ENCODE results near the gene FAM25G. TPM values are rescaled to one million over a fixed set of nuclear protein-coding genes. Genes with fewer than 3 reads are reported as not detected.
"Not testable (repeated sequence)": the region's sequence is repeated elsewhere in the genome, so short reads cannot be mapped to it uniquely, and the experiment has no call there.

Gene FAM25G
- total and polyA plus RNA-seq, 2 donors from 2014 or later = not detected

DNA sequence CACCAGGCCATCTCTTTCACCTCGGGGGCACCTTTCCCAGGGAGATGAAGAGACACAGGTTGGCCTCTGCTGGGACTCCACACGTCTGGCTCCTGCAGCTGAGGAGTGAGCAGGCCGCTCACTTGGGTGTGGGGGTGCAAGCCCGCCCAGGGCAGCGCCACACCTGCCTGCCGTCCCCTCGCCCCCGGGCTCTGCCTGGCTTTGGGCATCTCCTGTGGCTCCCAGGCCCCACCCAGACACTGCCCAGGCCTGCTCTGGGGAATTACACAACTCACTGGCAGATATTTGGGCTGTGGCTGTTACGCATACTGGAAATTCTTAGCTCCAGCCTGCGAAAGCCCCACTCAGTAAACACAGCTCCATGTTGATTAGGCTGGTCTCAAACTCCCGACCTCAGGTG, 7.6 kb downstream of the FAM25G start, which contains the start of gene ANXA8:
ANXA8 (minus strand) TSS at position 193 of the 400 bp plus-strand sequence; CDS start at position 11, 182 bp downstream.
- H3K36me3 ChIP-seq (ENCODE audit: control insufficient read depth in 2 of 3, insufficient read depth in 3 of 3, low read length in 3 of 3); DNase-seq; H3K27me3 ChIP-seq (ENCODE audit: control insufficient read depth, insufficient read depth, low read length); intact Hi-C loops (cut with DNase I); H3K4me3 ChIP-seq (ENCODE audit: low read length in 3 of 3); H3K4me1 ChIP-seq (ENCODE audit: control insufficient read depth in 2 of 3, insufficient read depth in 2 of 3, low read depth in 1 of 3, low read length in 3 of 3); H3K9ac ChIP-seq (ENCODE audit: low read length in 3 of 3); FAIRE-seq; H3K27ac ChIP-seq (ENCODE audit: low read depth in 2 of 2, low read length in 2 of 2); H3K9me3 ChIP-seq (ENCODE audit: control insufficient read depth in 2 of 3, insufficient read depth in 1 of 3, low read length in 3 of 3): not testable (repeated sequence)

DNA sequence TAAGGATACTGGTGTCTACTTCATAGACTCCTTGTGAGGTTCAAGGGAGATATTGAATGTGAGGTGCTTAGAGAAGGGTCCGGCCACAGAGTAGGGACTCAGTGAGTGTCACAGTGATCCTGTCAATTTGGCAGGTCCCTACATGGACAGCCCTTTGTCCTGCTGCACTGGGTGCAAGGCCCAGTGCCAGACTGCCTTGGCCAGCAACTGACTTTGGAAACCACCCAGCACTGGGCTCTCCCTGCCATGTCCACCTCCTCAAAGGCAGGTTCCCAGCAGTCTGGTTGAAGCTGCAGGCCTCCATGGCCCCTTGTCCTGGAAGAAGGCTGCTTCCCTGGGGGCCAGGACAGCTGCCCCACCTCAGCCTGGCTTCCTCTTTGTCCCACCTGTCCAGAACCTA, 9.1 kb downstream of the FAM25G start:
- intact Hi-C loops (cut with DNase I); DNase-seq; H3K36me3 ChIP-seq (ENCODE audit: control insufficient read depth in 2 of 3, insufficient read depth in 3 of 3, low read length in 3 of 3); H3K9me3 ChIP-seq (ENCODE audit: control insufficient read depth in 2 of 3, insufficient read depth in 1 of 3, low read length in 3 of 3); H3K4me1 ChIP-seq (ENCODE audit: control insufficient read depth in 2 of 3, insufficient read depth in 2 of 3, low read depth in 1 of 3, low read length in 3 of 3); FAIRE-seq; H3K27ac ChIP-seq (ENCODE audit: low read depth in 2 of 2, low read length in 2 of 2); H3K9ac ChIP-seq (ENCODE audit: low read length in 3 of 3); H3K4me3 ChIP-seq (ENCODE audit: low read length in 3 of 3); H3K27me3 ChIP-seq (ENCODE audit: control insufficient read depth, insufficient read depth, low read length): not testable (repeated sequence)

DNA sequence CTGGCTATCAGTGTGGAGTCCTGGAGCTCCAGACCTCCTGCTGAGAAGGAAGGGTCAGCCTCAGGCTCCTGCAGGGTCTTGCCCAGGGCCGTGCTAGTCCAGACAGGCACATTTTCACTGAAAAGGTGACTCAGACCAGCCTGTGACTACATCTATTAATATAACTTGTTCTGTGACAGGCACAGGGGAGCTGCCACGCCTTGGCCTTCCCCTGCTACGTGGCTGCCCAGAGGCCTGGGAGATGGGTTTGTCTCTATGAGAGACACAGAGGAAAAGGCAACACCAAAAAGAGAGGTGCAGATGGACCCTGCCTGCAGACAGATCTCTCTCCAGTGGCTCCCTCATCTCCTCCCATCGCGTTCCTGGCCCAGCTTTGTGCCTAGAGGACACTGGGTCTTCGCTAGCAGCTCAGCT, 9.7 kb downstream of the FAM25G start:
- H3K4me1 ChIP-seq (ENCODE audit: control insufficient read depth in 2 of 3, insufficient read depth in 2 of 3, low read depth in 1 of 3, low read length in 3 of 3); intact Hi-C loops (cut with DNase I); DNase-seq; H3K4me3 ChIP-seq (ENCODE audit: low read length in 3 of 3); H3K9ac ChIP-seq (ENCODE audit: low read length in 3 of 3); H3K27me3 ChIP-seq (ENCODE audit: control insufficient read depth, insufficient read depth, low read length); H3K36me3 ChIP-seq (ENCODE audit: control insufficient read depth in 2 of 3, insufficient read depth in 3 of 3, low read length in 3 of 3); H3K9me3 ChIP-seq (ENCODE audit: control insufficient read depth in 2 of 3, insufficient read depth in 1 of 3, low read length in 3 of 3); H3K27ac ChIP-seq (ENCODE audit: low read depth in 2 of 2, low read length in 2 of 2); FAIRE-seq: not testable (repeated sequence)

DNA sequence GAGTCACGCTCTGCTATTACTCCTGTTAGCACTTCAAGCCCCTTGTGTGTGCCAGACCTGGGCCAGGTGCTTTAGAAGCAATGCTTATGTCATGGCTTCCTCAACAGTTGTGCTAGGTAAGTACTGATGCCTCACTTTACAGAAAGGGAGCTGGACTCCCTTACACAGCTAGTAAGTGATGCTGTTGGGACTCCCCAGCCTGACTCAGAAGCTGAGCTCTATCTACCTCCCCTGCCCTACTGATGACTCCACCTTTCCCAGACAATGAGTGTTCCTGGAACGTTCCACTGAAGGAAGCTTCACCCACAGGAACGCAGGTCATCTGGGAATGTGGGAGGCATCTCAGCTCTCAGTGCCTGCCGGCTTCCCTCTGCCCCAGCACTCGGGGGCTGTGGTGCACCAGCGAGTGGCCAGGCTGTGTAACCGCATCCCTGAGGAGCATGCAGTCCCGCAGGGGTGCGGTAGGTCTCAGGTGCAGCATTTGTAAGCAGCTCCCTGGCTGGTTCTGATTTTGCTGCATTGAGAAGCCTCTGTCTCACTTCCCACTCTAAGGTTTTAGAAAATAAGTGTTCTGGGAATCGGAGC, 10.2 kb downstream of the FAM25G start:
- H3K27me3 ChIP-seq (ENCODE audit: control insufficient read depth, insufficient read depth, low read length); H3K4me3 ChIP-seq (ENCODE audit: low read length in 3 of 3); FAIRE-seq; H3K9ac ChIP-seq (ENCODE audit: low read length in 3 of 3); H3K4me1 ChIP-seq (ENCODE audit: control insufficient read depth in 2 of 3, insufficient read depth in 2 of 3, low read depth in 1 of 3, low read length in 3 of 3); H3K9me3 ChIP-seq (ENCODE audit: control insufficient read depth in 2 of 3, insufficient read depth in 1 of 3, low read length in 3 of 3); intact Hi-C loops (cut with DNase I); H3K27ac ChIP-seq (ENCODE audit: low read depth in 2 of 2, low read length in 2 of 2); H3K36me3 ChIP-seq (ENCODE audit: control insufficient read depth in 2 of 3, insufficient read depth in 3 of 3, low read length in 3 of 3): not testable (repeated sequence)
- DNase-seq = peak in 1 of 5 donors; percentile 26

DNA sequence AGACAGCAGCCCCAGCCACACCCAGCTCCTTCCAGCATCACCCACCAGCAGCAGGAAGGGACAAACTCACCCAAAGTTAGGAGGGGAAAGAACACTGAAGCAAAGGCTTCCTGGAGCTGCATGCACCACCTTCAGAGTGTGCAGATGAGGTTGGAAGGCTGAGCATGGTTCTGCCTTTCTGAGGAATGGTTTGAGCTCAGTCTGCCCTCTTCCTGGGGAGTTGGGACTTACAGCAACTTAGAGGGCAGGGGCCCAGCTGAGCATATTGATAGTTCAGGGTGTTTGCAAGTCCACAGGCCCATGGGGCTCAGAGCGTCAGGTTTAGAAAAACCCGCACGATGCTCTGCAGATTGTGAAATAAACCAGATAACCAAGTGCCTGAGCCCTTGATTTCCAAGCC, 11.4 kb downstream of the FAM25G start:
- H3K4me3 ChIP-seq (ENCODE audit: low read length in 3 of 3); H3K9ac ChIP-seq (ENCODE audit: low read length in 3 of 3); H3K27me3 ChIP-seq (ENCODE audit: control insufficient read depth, insufficient read depth, low read length); H3K9me3 ChIP-seq (ENCODE audit: control insufficient read depth in 2 of 3, insufficient read depth in 1 of 3, low read length in 3 of 3); DNase-seq; H3K36me3 ChIP-seq (ENCODE audit: control insufficient read depth in 2 of 3, insufficient read depth in 3 of 3, low read length in 3 of 3); H3K4me1 ChIP-seq (ENCODE audit: control insufficient read depth in 2 of 3, insufficient read depth in 2 of 3, low read depth in 1 of 3, low read length in 3 of 3); intact Hi-C loops (cut with DNase I); H3K27ac ChIP-seq (ENCODE audit: low read depth in 2 of 2, low read length in 2 of 2); FAIRE-seq: not testable (repeated sequence)

- H3K27ac ChIP-seq (ENCODE audit: low read depth in 2 of 2, low read length in 2 of 2); H3K4me1 ChIP-seq (ENCODE audit: control insufficient read depth in 2 of 3, insufficient read depth in 2 of 3, low read depth in 1 of 3, low read length in 3 of 3); H3K9me3 ChIP-seq (ENCODE audit: control insufficient read depth in 2 of 3, insufficient read depth in 1 of 3, low read length in 3 of 3); FAIRE-seq; H3K9ac ChIP-seq (ENCODE audit: low read length in 3 of 3); intact Hi-C loops (cut with DNase I); H3K27me3 ChIP-seq (ENCODE audit: control insufficient read depth, insufficient read depth, low read length); H3K4me3 ChIP-seq (ENCODE audit: low read length in 3 of 3); H3K36me3 ChIP-seq (ENCODE audit: control insufficient read depth in 2 of 3, insufficient read depth in 3 of 3, low read length in 3 of 3): not testable (repeated sequence)
- peak in 1 of 5 donors; percentile 18 for DNase-seq
These were observed 13.4 kb downstream of the FAM25G start for GRCh38 chr10:47478114-47478513.

DNA sequence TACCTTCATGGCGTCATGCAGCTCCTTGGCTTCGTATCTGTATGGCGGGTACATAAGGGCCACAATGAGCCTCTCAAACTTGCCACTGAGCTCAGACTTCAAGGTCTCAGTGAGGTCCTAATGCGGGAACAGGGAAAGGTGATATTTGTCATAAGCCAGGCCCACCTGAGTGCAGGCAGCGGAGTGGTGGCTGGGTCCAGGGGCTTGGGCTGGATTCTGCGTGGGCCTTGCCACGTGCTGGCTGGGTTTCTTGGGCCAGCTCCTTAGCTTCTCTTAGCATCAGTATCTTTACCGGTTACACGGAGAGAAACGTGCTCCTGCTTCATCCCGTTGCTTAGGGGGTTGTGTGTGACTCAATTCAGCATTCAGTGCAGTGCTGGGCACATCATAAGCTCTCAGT, 14.4 kb downstream of the FAM25G start:
- DNase-seq = peak in 1 of 5 donors; percentile 23
- intact Hi-C loops (cut with DNase I); H3K9ac ChIP-seq (ENCODE audit: low read length in 3 of 3); H3K4me3 ChIP-seq (ENCODE audit: low read length in 3 of 3); H3K27ac ChIP-seq (ENCODE audit: low read depth in 2 of 2, low read length in 2 of 2); H3K27me3 ChIP-seq (ENCODE audit: control insufficient read depth, insufficient read depth, low read length); H3K9me3 ChIP-seq (ENCODE audit: control insufficient read depth in 2 of 3, insufficient read depth in 1 of 3, low read length in 3 of 3); H3K4me1 ChIP-seq (ENCODE audit: control insufficient read depth in 2 of 3, insufficient read depth in 2 of 3, low read depth in 1 of 3, low read length in 3 of 3); H3K36me3 ChIP-seq (ENCODE audit: control insufficient read depth in 2 of 3, insufficient read depth in 3 of 3, low read length in 3 of 3); FAIRE-seq: not testable (repeated sequence)

DNA sequence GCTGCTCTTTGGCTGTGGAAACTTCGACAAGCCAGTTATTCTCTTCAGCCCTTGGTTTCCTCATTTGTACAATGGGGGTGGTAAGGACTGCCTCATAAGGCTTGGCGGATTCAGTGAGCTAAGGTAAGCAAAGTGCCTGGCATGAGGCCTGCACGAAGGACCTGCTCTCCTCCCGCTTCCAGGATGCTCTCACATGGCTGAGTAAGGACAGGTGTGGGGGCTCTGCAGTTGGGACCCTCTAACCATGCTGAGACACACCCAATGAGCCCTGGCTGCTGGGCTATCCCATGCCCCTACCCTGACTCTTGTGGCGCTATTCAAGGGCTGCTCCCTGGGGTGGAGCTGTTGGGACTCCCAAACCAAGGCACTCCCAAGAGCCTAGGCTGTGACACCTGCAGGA, 16.4 kb downstream of the FAM25G start:
- H3K4me3 ChIP-seq (ENCODE audit: low read length in 3 of 3); H3K4me1 ChIP-seq (ENCODE audit: control insufficient read depth in 2 of 3, insufficient read depth in 2 of 3, low read depth in 1 of 3, low read length in 3 of 3); H3K9me3 ChIP-seq (ENCODE audit: control insufficient read depth in 2 of 3, insufficient read depth in 1 of 3, low read length in 3 of 3); H3K27ac ChIP-seq (ENCODE audit: low read depth in 2 of 2, low read length in 2 of 2); H3K27me3 ChIP-seq (ENCODE audit: control insufficient read depth, insufficient read depth, low read length); H3K36me3 ChIP-seq (ENCODE audit: control insufficient read depth in 2 of 3, insufficient read depth in 3 of 3, low read length in 3 of 3); intact Hi-C loops (cut with DNase I); H3K9ac ChIP-seq (ENCODE audit: low read length in 3 of 3); FAIRE-seq: not testable (repeated sequence)
- DNase-seq = peak in 1 of 5 donors; percentile 63

Data from kidney (tissue), 11 donors.